Astrocyte (in vitro differentiated cells and primary cell): Measurements from ENCODE around the gene NEU1.

ENCODE experiments used
- CTCF ChIP-seq: IDR thresholded peaks from 2 replicates; pipeline ENCODE4 v1.5.1; 2011; ENCODE audit warnings: low read depth, mild to moderate bottlenecking, inconsistent platforms, low read length, moderate library complexity; ENCODE audit not compliant: insufficient read depth
- EZH2 ChIP-seq: IDR thresholded peaks from 2 replicates; pipeline ENCODE4 v1.6.1; 2012; ENCODE audit warnings: mild to moderate bottlenecking, low read length, inconsistent platforms; ENCODE audit not compliant: insufficient read depth

GRCh38 chr6:31879901-31880300 is 17.3 kb upstream of the NEU1 start:
- no peak for TF ChIP-seq CTCF
- TF ChIP-seq EZH2 = no peak
